Stimulated activated CD4-positive, alpha-beta T cell treated with anti-CD3 and anti-CD28 coated beads, Interleukin-2, amount 100 ng/mL, for 48 hours (primary cell): ENCODE measurements around the gene ICAM2.
"Not testable (repeated sequence)": the region's sequence is repeated elsewhere in the genome, so short reads cannot be mapped to it uniquely, and the experiment has no call there.

Source experiments
- DNase-seq, 2 donors: peaks; one replicate each; pipeline ENCODE4 v3.0.0-alpha.2; 2020

The ICAM2 gene

DNA sequence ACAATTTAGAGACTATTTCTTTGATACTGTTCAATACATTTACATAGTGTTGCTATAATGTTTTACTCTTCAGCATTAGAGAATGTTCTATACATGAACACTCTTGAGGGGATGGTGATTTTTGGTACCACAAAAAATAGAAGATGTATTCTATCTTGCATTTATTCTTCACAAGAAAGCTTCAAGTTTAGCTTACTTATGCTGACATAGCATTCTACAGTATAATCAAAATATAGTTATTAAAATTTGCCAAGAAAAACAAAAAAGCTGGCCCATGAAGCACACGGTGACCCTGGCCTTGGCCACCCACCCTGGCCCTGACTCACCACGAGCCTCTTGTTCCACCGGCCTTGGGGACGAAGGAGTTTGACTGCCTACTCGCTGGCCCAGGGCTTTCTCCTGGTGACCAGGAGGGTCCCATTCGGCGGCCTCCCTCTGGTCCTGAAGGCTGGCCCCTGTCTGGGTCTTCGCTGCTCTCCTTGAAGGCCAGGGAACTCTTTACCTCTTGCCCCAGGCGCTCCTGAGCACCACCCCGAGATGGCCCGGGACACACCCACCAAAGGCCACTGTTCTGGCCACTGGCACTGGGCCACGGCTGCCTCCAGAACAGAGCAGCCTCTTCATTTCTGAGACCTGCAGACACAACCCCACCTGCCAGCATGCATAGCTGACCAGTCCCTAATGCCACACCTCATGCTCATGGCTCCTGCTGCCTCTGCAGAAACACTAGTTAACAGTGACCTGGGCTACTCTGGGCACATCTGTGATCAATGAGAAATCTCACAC, 22.5 kb upstream of the ICAM2 start:
- no peak for DNase-seq

DNA sequence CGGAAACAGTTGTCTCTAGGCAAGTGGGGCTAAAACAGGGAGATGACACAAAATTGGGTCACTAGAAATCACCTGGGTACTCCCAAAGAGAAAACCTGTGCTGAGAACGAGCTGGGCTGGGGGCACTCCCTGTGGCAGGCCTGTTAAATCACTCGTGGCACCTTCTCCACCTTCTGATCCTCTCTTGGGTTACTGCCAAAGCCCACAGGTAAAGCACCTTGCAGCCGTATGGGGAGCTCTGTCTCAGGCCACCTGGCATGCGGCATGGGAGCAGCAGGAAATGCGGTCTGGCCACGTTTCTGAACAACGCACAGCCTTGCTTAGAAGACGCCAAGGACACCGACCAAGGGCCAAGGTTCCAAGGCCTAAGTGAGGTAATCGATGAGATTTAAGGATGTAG, 21.5 kb upstream of the ICAM2 start:
- no peak for DNase-seq

DNA sequence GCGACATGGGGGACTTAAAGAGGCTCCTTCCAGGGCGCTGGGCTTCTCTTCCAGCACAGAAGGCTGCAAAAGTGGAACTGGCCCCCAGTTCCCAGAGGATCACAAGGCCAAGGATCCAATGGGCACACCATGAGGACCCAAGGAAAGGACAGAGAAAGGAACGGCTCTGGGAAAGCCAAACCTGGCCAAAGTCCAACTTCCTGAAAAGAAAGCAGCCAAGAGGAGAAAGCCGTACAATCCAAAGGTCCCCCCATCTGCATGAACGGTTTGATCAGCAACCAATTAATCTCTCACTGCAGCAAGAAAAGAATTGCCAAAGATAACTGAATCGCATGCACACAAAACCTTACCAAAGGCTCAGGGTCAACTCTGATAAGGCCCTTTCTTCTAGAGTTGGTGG, 19.8 kb upstream of the ICAM2 start:
- DNase-seq = no peak

DNA sequence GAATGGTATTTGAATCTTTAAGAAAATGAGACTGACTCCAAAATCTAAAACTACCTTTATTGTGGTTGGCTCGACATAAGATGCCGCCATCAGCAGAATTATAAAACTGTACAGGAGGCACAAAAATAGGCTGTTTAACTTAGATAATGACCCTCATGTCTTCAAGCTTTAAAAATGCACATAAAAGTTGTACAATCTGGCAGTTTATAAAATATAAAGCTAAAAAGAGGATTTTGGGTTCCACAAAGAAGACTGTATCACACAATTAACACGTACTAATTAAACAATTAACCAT, 18.6 kb upstream of the ICAM2 start:
- no peak for DNase-seq

DNA sequence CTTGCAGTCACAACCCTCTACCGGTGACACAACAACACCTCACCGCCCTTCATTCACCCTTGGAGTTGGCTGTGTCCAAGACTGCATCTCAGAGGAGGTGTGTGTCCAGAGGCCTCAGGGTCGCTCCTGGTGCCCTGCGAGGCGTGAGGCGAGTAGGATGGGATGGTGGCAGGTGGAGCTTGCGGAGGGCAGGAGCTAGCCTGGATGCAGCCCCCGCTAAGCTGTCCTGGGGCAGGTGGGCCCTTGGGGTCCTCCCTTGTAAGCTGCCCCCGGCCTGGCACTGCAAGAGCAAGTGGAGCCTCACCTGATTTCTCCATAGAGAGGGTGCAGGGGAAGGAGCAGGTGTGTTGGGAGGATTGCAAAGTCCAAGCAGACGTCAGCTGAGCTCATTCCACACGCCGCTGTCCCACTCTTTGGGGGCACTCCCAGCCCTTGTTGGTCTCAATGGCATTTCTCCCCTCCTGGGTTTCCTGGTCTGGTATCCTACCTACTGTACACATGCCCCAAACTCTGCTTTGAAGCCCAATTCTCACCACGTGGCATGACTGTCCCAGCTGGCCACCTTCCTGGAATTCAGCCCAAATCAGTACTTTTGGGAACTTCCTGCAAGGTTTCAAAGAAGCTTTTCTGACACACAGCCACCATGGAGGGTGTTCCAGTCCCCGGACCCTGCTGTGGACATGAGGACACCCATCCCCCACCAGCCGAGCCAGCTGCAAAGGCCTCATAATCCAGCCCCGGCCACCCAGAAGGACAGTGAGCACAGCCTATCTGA, 18.1 kb upstream of the ICAM2 start:
- no peak for DNase-seq

DNA sequence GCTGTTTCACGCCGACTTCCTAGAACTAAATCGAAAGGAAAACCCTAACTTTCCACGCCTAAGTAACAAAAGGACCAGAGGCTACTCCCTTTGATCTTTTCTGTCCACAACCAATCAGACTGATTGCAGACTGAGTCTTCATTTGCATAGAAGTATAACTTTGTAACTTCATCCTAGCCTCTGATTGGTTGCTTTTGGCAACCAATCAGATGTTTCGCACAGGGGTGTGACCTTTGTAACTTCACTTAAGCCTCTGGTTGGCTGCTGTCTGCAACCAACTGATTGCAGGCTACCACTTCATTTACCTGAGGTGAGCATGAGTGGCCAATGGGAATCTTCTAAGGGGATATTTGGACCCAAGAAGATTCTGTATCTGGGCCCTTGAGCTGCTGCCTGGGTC, 17.4 kb upstream of the ICAM2 start:
- DNase-seq = no peak

DNA sequence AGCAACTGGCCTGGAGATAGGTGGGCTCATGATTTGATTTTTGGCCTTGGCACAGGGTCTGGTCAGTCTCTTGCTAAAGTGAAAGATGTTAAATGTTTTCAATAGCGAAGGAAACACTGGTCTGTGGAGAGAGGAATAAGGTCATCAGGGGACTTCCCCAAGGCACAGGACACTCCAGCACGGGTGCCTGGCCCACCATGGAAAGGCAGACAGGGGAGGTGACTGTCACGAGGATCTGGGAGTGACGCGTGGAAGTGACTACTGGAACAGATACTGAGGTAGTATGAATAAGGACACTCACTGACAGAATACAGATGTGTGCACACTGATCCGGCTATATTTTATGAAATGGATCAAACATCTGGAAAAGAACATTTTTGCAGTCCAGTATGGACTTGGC, 16.7 kb upstream of the ICAM2 start:
- DNase-seq = no peak

DNA sequence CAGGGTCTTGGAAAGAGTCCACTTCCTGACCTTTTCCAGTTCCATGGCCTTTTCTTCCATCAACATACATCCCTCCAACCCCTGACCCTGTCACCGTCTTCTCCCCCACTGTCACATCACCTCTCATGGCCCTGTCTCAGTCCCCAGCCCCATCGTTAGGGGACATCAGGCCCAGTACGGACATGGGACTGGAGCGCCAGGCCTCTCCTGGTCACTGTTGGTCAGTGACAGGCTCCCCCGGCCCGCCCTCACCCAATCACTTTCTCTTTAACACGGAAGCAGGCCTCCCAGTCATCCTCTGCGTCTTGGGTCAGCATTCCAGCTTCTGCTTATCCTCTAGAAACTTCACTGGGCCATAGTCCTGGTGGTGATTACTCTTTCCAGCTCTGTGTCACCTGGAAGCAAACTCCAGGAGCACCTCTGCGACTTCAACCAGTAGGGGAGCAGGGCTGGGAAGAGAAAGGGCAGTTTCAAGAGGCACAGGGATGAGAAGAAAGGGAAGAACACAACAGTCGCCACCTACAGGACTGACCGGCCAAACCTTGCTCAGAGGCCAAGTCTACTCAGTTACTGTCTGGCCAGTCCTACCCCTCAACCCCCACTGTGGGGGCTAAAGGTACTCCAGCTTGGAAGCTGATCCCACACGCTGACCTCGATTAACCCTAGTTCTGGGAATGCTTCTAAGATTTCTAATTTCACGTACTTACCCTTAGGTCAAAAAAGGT, 15.9 kb upstream of the ICAM2 start:
- no peak for DNase-seq

DNA sequence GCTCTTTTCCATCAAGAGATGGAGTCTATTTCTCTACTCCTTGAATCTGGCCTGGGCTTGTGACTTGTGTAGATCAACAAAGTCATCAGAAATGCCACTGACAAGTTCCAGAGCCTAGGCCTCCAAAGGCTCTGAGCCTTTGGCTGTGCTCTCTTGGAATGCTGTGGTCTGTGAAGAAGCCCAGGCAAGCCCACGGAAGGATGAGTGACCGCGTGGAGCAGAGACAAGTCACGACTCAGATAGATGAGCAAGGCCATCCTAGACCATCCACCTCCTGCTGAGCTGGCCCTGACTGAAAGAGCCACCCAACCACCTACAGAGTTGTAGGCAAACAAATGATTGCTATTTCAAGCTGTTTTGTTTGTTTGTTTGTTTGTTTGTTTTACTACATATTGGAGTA, 11.6 kb upstream of the ICAM2 start:
- DNase-seq = no peak

DNA sequence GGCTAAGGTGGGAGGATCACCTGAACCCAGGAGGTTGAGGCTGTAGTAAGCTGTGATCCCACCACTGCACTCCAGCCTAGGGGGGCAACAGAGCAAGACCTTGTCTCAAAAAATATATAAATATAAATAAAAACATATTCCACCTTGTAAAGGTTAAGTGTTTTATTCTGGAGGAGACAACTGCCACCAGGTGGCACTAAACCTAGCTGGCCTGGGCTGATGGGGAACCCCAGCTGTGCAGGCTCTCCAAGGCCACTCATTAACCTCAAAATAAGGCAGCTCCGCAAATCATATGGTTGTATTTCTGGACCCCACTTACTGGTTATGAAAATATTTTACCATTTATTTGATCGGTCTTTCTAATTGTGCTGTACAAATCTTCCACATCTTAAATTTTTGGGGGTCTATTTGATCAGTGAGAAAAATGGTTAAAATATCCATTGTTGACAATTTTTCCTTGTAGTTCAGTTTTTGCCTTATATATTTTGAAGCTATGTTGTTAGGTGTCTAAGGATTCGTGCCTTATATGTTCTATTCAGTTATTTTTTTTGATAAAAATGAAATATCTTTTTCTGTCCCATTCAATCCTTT, 8.5 kb upstream of the ICAM2 start:
- DNase-seq = peak; percentile 70 to 72

DNA sequence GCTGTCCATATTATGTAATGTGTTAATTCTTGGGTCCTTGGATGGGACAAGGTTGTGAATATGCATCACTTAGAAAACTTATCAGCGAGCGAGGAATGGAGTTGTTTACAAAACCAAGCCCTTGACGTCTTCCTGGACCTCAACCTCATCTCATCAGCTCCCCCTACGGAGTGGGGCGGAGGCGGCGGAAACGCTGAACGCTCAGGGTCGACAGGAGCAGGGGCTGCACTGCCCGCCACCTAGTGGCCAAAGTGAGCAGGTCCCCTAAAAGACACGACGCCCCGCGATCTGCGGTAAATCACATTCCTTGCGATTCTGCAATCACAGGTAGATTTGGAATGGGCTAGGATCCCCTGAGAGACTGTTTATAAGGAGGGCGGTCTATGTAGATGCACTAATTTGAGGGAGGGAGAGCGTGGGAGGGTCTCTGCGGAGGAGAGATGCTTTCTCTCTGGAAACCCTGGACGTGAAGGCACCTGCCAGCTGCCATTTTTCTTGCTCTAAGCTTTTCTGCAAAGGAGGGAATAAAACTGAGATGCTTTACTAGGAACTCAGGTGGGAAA, 5.4 kb upstream of the ICAM2 start:
- peak; percentile 84 for DNase-seq

DNA sequence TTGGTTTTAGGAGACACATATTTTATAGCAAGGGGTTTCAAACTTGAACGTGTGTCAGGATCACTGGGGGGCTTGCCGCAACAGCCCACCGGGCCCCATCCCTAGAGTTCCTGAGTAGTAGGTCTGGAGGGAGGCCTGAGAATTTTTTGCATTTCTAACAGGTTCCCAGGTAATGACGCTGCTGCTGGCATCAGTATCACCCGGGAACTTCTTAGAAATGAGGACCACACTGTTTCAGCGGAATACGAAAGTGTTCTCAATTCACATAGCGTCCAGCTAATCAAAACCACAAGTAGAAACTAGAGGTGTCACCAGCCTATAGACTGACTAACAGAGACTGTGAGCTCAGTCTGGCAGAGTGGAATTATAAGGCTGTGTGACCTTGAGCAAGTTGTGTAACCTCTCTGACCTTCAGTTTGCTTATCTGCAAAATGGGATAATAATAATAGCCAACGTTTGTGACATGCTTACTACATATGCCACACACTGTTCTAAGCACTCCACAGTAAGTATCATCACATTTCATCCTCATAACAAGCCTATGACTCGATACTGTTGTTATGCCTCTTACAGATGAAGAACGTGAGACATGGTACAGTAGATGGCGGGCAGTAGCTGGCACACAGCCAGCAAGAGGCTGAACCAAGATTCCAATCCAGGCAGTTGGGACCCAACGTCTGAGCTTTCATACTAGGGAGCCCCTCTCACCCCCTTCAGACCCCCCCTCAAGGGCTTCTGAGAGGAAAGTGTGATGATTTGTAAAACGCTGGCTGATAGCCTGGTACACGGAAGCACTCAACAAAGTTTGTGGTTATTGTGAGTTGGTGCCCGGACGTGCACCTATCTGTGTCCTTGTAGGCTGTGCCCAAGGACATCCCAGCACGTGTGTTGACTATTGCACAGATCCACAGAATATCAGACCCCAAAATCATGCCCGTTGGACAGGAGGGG, 4.6 kb upstream of the ICAM2 start:
- DNase-seq = peak in 1 of 2 donors; percentile 48

DNA sequence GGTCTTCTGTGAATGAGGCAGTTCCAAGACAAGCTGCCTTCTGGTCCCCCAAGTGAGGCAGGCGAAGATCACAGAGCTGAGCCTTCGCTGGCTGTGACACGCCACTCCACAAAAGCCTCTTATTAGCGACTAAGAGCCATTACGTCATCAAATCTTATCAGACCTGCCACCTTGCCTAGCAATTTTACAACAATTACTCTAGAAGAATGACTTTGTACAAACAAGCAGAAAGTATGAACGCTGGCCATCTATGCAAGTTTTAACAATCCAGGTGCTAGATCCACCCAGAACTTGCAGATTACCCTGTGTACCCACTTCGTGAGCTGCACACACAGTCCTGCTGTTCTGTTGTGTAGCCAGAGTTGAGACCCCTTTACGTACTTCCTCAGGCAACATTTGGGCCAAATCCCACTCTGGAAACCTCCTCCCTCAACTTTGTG, 3.8 kb upstream of the ICAM2 start:
- no peak for DNase-seq

DNA sequence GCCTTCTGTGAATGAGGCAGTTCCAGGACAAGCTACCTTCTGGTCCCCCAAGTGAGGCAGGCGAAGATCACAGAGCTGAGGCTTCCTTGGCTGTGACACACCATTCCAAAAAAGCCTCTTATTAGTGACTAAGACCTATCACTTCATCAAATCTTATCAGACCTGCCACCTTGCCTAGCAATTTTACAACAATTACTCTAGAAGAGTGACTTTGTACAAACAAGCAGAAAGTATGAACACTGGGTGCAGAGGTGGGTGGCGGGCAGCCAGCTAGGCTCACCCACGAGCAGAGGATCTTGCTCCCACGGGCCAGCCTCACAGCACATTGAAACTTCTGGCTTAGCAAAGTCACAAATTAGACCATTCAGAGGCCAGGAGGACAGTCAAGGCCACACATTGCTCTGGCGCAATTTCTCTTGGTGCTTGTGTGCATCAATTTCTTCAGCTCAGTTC, 2.2 kb upstream of the ICAM2 start:
- no peak for DNase-seq

DNA sequence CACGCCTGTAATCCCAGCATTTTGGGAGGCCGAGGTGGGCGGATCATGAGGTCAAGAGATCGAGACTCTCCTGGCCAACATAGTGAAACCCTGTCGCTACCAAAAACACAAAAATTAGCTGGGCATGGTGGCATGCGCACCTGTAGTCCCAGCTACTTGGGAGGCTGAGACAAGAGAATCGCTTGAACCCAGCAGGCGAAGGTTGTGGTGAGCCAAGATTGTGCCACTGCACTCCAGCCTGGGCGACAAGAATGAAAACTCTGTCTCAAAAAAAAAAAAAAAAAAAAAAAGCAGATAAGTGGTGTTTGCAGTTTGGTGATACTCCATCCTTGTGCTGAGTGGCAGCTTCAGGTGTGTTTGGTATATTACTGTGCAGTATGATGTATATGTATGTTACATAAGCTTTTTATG, 877 bp downstream of the ICAM2 start:
- DNase-seq = not testable (repeated sequence)

DNA sequence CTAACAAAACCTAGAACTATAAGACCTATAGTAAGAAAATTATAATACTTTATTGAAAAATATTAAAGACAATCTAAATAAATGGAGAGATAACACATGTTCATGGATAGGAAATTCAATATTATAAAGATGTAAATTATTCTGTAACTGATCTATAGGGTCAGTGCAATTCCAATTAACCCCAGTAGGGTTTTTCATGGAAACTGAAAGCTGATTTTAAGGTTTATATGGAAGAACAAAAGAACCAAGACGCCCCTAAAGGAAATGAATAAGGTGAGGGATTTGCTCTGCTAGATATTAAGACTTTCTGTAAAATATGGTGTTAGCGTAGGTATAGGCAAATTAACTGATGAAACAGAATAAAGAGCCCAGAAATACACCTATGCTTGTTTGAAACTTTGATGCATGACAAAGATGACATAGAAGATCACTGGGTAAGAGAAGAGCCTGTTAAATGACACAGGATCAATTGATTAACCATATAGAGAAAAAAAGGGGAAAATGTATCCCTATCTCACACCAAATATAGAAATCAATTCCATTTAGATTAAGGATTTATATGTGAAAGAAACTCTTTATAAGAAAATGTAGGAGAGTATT, 3.0 kb downstream of the ICAM2 start:
- no peak for DNase-seq

DNA sequence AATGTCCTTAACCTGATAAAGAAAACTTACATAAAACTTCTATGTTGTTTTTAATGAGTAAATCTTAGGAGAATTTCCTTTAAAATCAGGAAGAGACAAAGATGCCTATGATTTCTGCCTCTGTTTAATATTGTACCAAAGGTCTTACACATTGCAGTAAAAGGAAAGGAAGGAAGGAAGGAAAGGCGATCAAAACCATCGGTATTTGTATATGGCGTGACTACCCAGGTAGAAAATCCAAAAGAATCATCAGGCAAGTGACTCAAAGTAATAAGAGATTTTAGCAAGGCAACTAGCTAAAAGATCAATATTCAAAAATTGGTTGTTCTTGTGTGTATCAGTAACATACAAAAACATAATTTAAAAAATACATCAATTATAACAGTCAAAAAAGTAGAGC, 3.5 kb downstream of the ICAM2 start:
- no peak for DNase-seq

DNA sequence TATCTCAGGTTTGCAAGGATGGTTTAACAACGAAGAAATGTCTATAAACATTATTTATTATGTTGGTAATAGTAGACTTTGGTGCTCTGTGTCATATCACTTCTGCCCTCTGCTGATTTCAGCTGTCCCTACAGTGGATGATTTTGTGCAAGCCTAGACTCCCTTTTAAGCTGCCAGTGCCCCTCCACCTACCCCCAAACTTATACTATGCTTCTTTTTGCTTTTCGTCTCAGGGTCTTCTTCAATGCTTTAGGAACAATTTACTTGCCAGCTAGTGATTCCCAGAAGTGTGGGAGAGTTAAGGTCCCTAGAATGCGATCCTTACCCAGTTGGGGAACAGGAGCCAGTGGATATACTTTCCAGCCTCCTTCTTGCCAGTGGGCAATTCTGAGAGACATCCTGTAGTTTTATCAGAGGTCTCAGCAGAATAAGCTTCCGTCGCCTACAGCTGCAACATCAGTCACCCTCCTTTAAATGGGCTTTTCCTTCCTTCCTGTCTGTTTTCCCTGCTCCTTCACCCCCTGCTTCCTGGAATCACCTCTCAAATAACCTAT, 4.1 kb downstream of the ICAM2 start:
- DNase-seq = no peak

DNA sequence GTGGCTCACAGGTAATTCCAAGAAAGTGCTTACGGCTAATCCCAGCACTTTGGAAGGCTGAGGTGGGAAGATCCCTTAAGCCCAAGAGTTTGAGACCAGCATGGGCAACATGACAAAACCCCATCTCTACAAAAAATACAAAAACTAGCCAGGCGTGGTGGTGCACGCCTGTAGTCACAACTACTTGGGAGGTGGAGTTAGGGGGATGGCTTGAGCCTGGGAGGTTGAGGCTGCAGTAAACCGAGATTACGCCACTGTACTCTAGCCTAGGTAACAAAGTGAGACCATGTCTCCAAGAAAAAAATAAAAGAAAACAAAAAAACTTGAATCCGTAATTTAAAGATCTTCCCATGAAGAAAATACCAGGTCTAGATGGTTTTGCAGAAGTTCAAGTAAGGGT, 5.0 kb downstream of the ICAM2 start:
- DNase-seq = no peak

DNA sequence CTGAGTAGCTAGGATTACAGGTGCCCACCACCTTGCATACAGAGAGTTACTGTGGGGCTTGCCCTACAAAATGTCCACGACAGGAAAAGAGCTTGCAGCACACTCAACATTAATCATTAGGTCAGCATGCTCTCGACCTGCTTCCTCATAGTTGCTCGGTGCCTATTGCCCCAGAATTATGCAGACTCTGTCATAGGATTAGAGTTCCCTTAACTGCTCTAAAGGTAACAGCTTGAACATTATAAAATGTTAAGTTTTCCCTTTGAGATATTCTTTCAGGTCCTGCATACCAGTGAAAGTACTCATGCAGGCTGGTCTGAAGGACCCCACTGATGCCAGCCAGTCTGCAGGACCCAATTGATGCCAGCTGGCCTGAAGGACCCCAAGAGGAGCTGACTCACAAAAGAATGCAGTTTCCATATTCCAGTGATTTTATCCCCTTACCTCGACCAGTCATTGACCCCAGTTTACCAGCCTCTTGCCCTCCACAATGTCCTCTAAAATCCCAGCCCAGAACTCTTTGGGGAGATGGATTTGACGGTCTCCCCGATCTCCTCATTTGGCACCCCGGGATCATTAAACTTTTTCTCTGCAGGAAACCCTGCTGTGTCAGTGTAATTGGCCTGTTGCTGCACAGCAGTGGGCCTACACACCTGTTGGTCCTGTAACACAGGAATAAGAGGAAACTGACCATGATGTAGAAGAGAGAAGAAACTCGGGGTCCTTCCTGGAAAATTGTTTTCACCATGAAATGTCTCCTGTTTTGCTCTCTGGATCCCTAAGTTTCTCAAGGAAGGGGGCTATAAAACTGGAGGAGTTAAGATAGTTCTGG, 10.6 kb downstream of the ICAM2 start:
- DNase-seq = no peak
